Astrocyte (in vitro differentiated cells and primary cell): ENCODE measurements around the gene ETV6. TPM values are rescaled to one million over a fixed set of nuclear protein-coding genes. Genes with fewer than 3 reads are reported as not detected.

Experiments
- DNase-seq: peaks from one replicate; pipeline ENCODE4 v3.0.0-alpha.2; 2010; ENCODE audit warnings: low read depth
- FAIRE-seq: peaks from 2 replicates; lab custom pipeline; 2011; peaks lifted over from hg19 to GRCh38; lab: Jason Lieb, UNC
- H2AFZ ChIP-seq: 2 replicates; pipeline ENCODE4 v1.6.0; 2012; ENCODE audit warnings: low read depth, low read length, inconsistent platforms
- H3K27ac ChIP-seq: 2 replicates; pipeline ENCODE4 v1.5.1; 2011; ENCODE audit warnings: low read depth, low read length, inconsistent platforms
- H3K27me3 ChIP-seq: 2 replicates; pipeline ENCODE4 v1.6.0; 2011; ENCODE audit warnings: low read length, inconsistent platforms; ENCODE audit not compliant: insufficient read depth
- H3K36me3 ChIP-seq: 2 replicates; pipeline ENCODE4 v1.5.1; 2011; ENCODE audit warnings: low read length, inconsistent platforms; ENCODE audit not compliant: insufficient read depth
- H3K4me1 ChIP-seq: 2 replicates; pipeline ENCODE4 v1.5.1; 2011; ENCODE audit warnings: low read length, inconsistent platforms; ENCODE audit not compliant: insufficient read depth
- H3K4me2 ChIP-seq: 2 replicates; pipeline ENCODE4 v1.6.0; 2012; ENCODE audit warnings: low read length, inconsistent platforms
- H3K4me3 ChIP-seq: 2 replicates; pipeline ENCODE4 v1.5.1; 2011; ENCODE audit warnings: low read depth, mild to moderate bottlenecking, low read length, inconsistent platforms; ENCODE audit not compliant: insufficient read depth
- H3K79me2 ChIP-seq: 2 replicates; pipeline ENCODE4 v1.6.0; 2012; ENCODE audit warnings: mild to moderate bottlenecking, low read length, inconsistent platforms; ENCODE audit not compliant: insufficient read depth
- H3K9ac ChIP-seq: 2 replicates; pipeline ENCODE4 v1.6.0; 2012; ENCODE audit warnings: mild to moderate bottlenecking, low read length, inconsistent platforms
- H3K9me3 ChIP-seq: 2 replicates; pipeline ENCODE4 v1.5.1; 2012; ENCODE audit warnings: low read depth, mild to moderate bottlenecking, low read length, inconsistent platforms; ENCODE audit not compliant: insufficient read depth
- H4K20me1 ChIP-seq: 2 replicates; pipeline ENCODE4 v1.6.0; 2012; ENCODE audit warnings: low read length, inconsistent platforms; ENCODE audit not compliant: insufficient read depth
- H3K27ac Mint-ChIP-seq: one replicate; pipeline ENCODE4 v1.8.0; 2021; ENCODE audit warnings: mild to moderate bottlenecking, mixed read lengths; ENCODE audit not compliant: unreplicated experiment
- H3K27me3 Mint-ChIP-seq: one replicate; pipeline ENCODE4 v1.8.0; 2021; ENCODE audit warnings: low read depth, mixed read lengths; ENCODE audit not compliant: unreplicated experiment
- H3K36me3 Mint-ChIP-seq: one replicate; pipeline ENCODE4 v1.8.0; 2021; ENCODE audit warnings: low read depth, mixed read lengths; ENCODE audit not compliant: unreplicated experiment
- H3K4me1 Mint-ChIP-seq: one replicate; pipeline ENCODE4 v1.8.0; 2021; ENCODE audit warnings: low read depth, mixed read lengths; ENCODE audit not compliant: unreplicated experiment
- H3K4me3 Mint-ChIP-seq: one replicate; pipeline ENCODE4 v1.8.0; 2021; ENCODE audit warnings: mild to moderate bottlenecking, moderate library complexity, mixed read lengths; ENCODE audit not compliant: unreplicated experiment
- H3K9me3 Mint-ChIP-seq: one replicate; pipeline ENCODE4 v1.8.0; 2021; ENCODE audit warnings: mild to moderate bottlenecking, mixed read lengths; ENCODE audit not compliant: unreplicated experiment
- CTCF ChIP-seq: IDR thresholded peaks from 2 replicates; pipeline ENCODE4 v1.5.1; 2011; ENCODE audit warnings: low read depth, mild to moderate bottlenecking, inconsistent platforms, low read length, moderate library complexity; ENCODE audit not compliant: insufficient read depth
- EZH2 ChIP-seq: IDR thresholded peaks from 2 replicates; pipeline ENCODE4 v1.6.1; 2012; ENCODE audit warnings: mild to moderate bottlenecking, low read length, inconsistent platforms; ENCODE audit not compliant: insufficient read depth
- total RNA-seq: library from RNA; stranded (reverse); gene quantifications from 2 replicates; pipeline ENCODE4 v1.2.1, GENCODE V29; 2021

ETV6 gene
- total RNA-seq, 1 donor from 2014 or later, result 41.2 TPM

- TF ChIP-seq CTCF, result no peak
- no peak for TF ChIP-seq EZH2
- H3K36me3 ChIP-seq, result no peaks in the 10 kb centered on the region
- peaks cover 37% of the 10 kb centered on the region for H3K4me1 Mint-ChIP-seq
- H3K36me3 Mint-ChIP-seq, result peaks cover 17% of the 10 kb centered on the region
- no peaks in the 10 kb centered on the region for H3K27me3 Mint-ChIP-seq
- no peak overlapping the region for H3K9ac ChIP-seq
- H3K27ac ChIP-seq, result no peak overlapping the region
- H2AFZ ChIP-seq, result no peak overlapping the region
- no peaks in the 10 kb centered on the region for H3K9me3 ChIP-seq
- no peak overlapping the region for H3K4me2 ChIP-seq
- no peaks in the 10 kb centered on the region for H3K9me3 Mint-ChIP-seq
- peaks cover 7% of the 10 kb centered on the region for H4K20me1 ChIP-seq
- no peak overlapping the region for H3K4me3 Mint-ChIP-seq
- H3K4me3 ChIP-seq, result no peak overlapping the region
- peaks cover 18% of the 10 kb centered on the region for H3K79me2 ChIP-seq
- no peak for DNase-seq
- H3K27ac Mint-ChIP-seq, result no peak overlapping the region
- peaks cover 24% of the 10 kb centered on the region for H3K4me1 ChIP-seq
- FAIRE-seq, result no peak
- H3K27me3 ChIP-seq, result no peaks in the 10 kb centered on the region
Observed at GRCh38 chr12:11834931-11835330, 185.5 kb downstream of the ETV6 start.

GRCh38 chr12:11836282-11837151 is 187.0 kb downstream of the ETV6 start:
- Histone ChIP-seq H3K4me3 (no peak overlapping the region), H3K4me2 (no peak overlapping the region), H3K27ac (no peak overlapping the region), H3K9ac (no peak overlapping the region), H3K36me3 (peaks cover 3% of the 10 kb centered on the region), H3K9me3 (no peaks in the 10 kb centered on the region), H4K20me1 (peaks cover 7% of the 10 kb centered on the region), H3K27me3 (no peaks in the 10 kb centered on the region), H3K79me2 (peaks cover 18% of the 10 kb centered on the region), H3K4me1 (peaks cover 24% of the 10 kb centered on the region), H2AFZ (no peak overlapping the region)
- Mint-ChIP-seq H3K27ac (no peak overlapping the region), H3K36me3 (peaks cover 30% of the 10 kb centered on the region), H3K9me3 (no peaks in the 10 kb centered on the region), H3K4me1 (peaks cover 38% of the 10 kb centered on the region), H3K4me3 (no peak overlapping the region), H3K27me3 (no peaks in the 10 kb centered on the region)
- TF ChIP-seq EZH2, result no peak
- DNase-seq (no peak), FAIRE-seq (no peak)

GRCh38 chr12:11837216-11837934 is 187.9 kb downstream of the ETV6 start:
- peaks cover 6% of the 10 kb centered on the region for H3K36me3 ChIP-seq
- FAIRE-seq, result no peak

More at GRCh38 chr12:11837216-11837934, 187.9 kb downstream of the ETV6 start:
- H3K4me1 Mint-ChIP-seq, result peaks cover 38% of the 10 kb centered on the region
- H2AFZ ChIP-seq, result no peak overlapping the region
- H3K27ac Mint-ChIP-seq, result no peak overlapping the region
- no peak overlapping the region for H3K4me2 ChIP-seq
- H3K4me1 ChIP-seq, result peaks cover 24% of the 10 kb centered on the region
- no peak for DNase-seq
- H3K27ac ChIP-seq, result no peak overlapping the region
- H3K9ac ChIP-seq, result no peak overlapping the region
- H3K4me3 Mint-ChIP-seq, result no peak overlapping the region
- no peaks in the 10 kb centered on the region for H3K9me3 Mint-ChIP-seq
- peaks cover 4% of the 10 kb centered on the region for H4K20me1 ChIP-seq
- TF ChIP-seq EZH2, result no peak
- H3K27me3 ChIP-seq, result no peaks in the 10 kb centered on the region
- no peaks in the 10 kb centered on the region for H3K27me3 Mint-ChIP-seq
- peaks cover 18% of the 10 kb centered on the region for H3K79me2 ChIP-seq
- H3K4me3 ChIP-seq, result no peak overlapping the region
- no peaks in the 10 kb centered on the region for H3K9me3 ChIP-seq
- H3K36me3 Mint-ChIP-seq, result peaks cover 36% of the 10 kb centered on the region
